AG10803 (cell line): ENCODE measurements around the gene BUB3.

ENCODE experiments used
- DNase-seq: peaks from one replicate; pipeline ENCODE4 v3.0.0; 2010; ENCODE audit warnings: low read depth
- H3K4me3 ChIP-seq: 2 replicates; pipeline ENCODE4 v1.5.1; 2011; ENCODE audit warnings: mild to moderate bottlenecking, low read length, control low read depth
- CTCF ChIP-seq: conservative IDR thresholded peaks from 2 replicates; pipeline ENCODE4 v1.5.1; 2011; ENCODE audit warnings: mild to moderate bottlenecking, low read length, control low read depth, inconsistent platforms

The BUB3 gene

GRCh38 chr10:123200531-123200930 is 46.3 kb downstream of the BUB3 start:
- no peak overlapping the region for H3K4me3 ChIP-seq
- no peak for DNase-seq
- no peak for TF ChIP-seq CTCF

- H3K4me3 ChIP-seq, result no peak overlapping the region
- no peak for DNase-seq
- TF ChIP-seq CTCF, result no peak
Observed at GRCh38 chr10:123202506-123202905, 48.3 kb downstream of the BUB3 start.

- no peak overlapping the region for H3K4me3 ChIP-seq
- no peak for TF ChIP-seq CTCF
- DNase-seq, result no peak
Observed at GRCh38 chr10:123203393-123204126, 49.4 kb downstream of the BUB3 start.

GRCh38 chr10:123204127-123204461 is 49.9 kb downstream of the BUB3 start:
- no peak overlapping the region for H3K4me3 ChIP-seq
- DNase-seq, result no peak
- TF ChIP-seq CTCF, result no peak

GRCh38 chr10:123205041-123205440 is 50.8 kb downstream of the BUB3 start:
- no peak for DNase-seq
- TF ChIP-seq CTCF, result no peak
- H3K4me3 ChIP-seq, result no peak overlapping the region

- no peak overlapping the region for H3K4me3 ChIP-seq
- DNase-seq, result no peak
- no peak for TF ChIP-seq CTCF
Observed at GRCh38 chr10:123212063-123212462, 57.9 kb downstream of the BUB3 start.

GRCh38 chr10:123212640-123213039 is 58.4 kb downstream of the BUB3 start:
- DNase-seq, result no peak
- H3K4me3 ChIP-seq, result no peak overlapping the region
- no peak for TF ChIP-seq CTCF
